ENCODE results near the gene TNFSF13.

The TNFSF13 gene, protein sequence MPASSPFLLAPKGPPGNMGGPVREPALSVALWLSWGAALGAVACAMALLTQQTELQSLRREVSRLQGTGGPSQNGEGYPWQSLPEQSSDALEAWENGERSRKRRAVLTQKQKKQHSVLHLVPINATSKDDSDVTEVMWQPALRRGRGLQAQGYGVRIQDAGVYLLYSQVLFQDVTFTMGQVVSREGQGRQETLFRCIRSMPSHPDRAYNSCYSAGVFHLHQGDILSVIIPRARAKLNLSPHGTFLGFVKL

DNA sequence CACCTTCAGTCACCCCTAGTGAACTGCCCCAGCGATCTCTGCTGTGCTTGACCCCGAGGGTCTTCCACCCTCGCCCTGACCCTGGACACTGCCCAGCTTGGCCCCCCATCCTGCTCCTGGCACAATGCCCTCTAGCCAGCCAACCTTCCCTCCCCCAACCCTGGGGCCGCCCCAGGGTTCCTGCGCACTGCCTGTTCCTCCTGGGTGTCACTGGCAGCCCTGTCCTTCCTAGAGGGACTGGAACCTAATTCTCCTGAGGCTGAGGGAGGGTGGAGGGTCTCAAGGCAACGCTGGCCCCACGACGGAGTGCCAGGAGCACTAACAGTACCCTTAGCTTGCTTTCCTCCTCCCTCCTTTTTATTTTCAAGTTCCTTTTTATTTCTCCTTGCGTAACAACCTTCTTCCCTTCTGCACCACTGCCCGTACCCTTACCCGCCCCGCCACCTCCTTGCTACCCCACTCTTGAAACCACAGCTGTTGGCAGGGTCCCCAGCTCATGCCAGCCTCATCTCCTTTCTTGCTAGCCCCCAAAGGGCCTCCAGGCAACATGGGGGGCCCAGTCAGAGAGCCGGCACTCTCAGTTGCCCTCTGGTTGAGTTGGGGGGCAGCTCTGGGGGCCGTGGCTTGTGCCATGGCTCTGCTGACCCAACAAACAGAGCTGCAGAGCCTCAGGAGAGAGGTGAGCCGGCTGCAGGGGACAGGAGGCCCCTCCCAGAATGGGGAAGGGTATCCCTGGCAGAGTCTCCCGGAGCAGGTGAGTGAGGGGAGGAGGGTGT, at the start of gene TNFSF13:
TSS of gene TNFSF13 (plus strand) at position 207 of the 776 bp plus-strand sequence. CDS start at position 497, 290 bp downstream.
- no peak for DNase-seq

DNA sequence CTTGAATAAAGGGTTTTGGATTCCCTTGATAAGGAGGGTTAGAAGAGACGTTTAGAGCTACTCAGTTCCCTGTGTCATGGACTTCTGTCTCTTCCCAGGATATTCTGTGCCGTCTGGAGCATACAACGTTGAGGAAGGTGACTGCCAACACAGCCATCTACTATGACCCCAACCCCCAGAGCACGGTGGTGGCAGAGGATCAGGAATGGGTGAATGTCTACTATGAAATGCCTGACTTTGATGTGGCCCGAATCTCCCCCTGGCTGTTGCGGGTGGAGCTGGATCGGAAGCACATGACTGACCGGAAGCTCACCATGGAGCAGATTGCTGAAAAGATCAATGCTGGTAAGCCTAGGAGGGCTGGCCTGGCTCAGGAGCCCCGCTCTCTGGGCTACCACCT, 49.7 kb upstream of the TNFSF13 start:
- no peak for DNase-seq

DNA sequence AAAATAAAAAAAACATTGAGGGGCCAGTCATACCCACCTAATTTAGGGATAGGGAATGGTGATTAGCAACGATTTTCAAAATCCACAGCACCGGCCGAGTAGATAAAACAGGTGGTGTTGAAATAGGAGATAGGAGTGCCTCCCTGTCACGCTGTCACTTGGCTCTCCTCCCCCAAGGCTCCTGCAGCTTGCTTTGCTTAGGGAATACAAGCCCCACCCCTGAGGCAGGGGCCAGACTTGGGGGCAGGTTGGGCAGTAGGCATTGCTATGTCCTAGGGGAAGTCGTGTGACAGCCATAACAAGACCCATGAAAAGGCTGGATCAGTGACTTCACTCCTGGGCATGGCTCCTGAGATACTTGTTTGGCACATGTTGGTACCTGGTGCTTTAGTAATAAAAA, 48.6 kb upstream of the TNFSF13 start:
- DNase-seq: no peak

DNA sequence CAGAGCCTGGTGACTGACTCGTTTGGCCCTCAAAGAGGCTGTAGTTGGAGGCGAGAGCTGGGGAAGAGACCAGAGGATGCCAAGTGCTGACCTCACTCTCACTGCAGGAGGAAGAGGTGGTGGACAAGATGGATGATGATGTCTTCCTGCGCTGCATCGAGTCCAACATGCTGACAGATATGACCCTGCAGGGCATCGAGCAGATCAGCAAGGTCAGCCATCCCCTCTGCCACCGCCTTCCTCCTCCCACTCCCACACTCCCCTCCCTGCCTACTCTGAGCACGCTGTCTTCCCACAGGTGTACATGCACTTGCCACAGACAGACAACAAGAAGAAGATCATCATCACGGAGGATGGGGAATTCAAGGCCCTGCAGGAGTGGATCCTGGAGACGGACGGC, 47.4 kb upstream of the TNFSF13 start:
- DNase-seq: no peak

DNA sequence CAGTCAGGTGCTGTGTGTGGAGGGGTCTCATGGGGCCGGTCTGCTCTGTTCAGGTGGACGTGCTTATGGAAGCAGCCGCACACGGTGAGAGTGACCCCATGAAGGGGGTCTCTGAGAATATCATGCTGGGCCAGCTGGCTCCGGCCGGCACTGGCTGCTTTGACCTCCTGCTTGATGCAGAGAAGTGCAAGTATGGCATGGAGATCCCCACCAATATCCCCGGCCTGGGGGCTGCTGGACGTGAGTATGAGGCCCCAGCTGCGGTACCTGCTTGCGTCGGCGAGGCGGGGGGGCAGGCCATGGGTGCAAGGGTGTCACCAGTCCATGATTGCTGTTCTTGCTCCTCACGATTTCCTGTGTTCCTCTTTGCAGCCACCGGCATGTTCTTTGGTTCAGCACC, 46.4 kb upstream of the TNFSF13 start:
- DNase-seq: no peak

DNA sequence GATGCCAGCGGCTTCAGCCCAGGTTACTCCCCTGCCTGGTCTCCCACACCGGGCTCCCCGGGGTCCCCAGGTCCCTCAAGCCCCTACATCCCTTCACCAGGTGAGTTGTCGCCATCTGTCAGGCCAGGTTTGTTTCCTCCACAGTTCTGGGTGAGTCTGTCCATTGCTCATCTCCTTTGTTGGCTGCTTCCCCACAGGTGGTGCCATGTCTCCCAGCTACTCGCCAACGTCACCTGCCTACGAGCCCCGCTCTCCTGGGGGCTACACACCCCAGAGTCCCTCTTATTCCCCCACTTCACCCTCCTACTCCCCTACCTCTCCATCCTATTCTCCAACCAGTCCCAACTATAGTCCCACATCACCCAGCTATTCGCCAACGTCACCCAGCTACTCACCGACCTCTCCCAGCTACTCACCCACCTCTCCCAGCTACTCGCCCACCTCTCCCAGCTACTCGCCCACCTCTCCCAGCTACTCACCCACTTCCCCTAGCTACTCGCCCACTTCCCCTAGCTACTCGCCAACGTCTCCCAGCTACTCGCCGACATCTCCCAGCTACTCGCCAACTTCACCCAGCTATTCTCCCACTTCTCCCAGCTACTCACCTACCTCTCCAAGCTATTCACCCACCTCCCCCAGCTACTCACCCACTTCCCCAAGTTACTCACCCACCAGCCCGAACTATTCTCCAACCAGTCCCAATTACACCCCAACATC, 45.6 kb upstream of the TNFSF13 start:
- no peak for DNase-seq

DNA sequence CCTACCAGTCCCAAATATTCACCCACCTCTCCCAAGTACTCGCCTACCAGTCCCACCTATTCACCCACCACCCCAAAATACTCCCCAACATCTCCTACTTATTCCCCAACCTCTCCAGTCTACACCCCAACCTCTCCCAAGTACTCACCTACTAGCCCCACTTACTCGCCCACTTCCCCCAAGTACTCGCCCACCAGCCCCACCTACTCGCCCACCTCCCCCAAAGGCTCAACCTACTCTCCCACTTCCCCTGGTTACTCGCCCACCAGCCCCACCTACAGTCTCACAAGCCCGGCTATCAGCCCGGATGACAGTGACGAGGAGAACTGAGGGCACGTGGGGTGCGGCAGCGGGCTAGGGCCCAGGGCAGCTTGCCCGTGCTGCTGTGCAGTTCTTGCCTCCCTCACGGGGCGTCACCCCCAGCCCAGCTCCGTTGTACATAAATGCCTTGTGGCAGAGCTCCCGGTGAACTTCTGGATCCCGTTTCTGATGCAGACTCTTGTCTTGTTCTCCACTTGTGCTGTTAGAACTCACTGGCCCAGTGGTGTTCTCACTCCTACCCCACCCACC, 44.6 kb upstream of the TNFSF13 start:
- DNase-seq: no peak

DNA sequence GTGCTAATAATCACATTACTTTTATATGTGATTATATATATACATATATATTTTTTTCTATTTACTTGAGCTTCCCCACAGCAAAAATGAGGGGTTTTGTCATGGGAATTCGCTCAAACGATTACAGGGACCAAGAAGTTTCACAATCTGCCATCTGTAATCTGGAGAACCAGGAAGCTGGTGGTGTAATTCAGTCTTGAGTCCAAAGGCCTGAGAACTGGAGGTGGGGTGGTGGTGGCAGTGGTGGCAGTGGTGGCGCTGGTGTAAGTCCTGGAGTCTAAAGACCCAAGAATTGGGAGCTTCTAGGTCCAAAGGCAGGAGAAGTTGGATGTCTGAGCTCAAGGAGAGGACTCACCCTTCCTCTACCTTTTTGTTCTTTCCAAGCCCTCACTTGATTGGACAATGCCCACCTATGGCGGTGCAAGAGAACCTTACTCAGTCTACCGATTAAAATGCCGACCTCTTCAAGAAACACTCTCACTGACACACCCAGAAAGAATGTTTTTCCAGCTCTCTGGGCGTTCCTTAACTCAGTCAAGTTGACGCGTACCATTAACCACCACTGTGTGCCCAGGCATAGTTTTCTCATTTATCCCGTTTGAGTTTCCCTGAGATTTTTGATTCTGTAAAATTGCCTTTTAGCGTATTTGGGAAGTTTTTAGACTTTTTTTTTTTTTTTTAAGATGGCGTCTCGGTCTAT, 42.5 kb upstream of the TNFSF13 start:
- no peak for DNase-seq

DNA sequence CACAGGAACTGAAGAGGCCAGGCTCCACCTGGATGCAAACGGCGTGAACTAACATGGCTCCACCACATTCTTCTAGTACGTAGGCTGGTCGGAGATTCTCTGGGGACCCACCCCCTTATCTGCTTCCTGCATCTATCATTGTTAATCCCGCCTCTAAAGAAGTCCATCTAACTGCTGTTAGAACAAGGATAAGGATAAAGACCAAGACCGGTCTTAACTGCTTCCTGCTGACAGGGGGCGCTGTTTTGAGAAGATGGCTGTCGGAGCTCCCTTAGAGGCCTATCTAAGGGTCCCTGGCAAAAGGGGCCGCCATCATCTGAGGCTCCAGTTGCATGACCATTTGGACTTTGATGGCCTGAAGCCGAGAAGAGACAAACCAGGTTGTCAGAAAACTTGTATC, 35.5 kb upstream of the TNFSF13 start:
- DNase-seq: peak; percentile 15 to 18

DNA sequence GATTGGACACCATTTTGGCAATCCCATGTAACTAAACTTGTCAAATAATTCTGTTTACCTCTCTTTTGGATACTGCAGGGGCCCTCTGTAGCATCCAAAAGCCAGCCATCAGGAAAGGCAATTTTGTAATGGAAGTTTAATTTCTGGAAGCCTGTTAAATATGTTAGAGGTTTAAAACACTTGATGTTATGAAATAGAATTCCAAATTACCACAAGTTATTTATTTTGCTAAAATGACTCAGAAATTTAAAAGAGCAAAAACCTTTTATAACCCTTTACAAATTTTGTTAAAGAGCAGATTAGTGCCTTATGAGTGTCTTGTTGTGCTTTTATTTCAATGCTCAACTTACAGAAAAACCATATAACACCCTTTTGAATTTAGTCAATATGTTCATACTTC, 29.7 kb upstream of the TNFSF13 start:
- DNase-seq: no peak

DNA sequence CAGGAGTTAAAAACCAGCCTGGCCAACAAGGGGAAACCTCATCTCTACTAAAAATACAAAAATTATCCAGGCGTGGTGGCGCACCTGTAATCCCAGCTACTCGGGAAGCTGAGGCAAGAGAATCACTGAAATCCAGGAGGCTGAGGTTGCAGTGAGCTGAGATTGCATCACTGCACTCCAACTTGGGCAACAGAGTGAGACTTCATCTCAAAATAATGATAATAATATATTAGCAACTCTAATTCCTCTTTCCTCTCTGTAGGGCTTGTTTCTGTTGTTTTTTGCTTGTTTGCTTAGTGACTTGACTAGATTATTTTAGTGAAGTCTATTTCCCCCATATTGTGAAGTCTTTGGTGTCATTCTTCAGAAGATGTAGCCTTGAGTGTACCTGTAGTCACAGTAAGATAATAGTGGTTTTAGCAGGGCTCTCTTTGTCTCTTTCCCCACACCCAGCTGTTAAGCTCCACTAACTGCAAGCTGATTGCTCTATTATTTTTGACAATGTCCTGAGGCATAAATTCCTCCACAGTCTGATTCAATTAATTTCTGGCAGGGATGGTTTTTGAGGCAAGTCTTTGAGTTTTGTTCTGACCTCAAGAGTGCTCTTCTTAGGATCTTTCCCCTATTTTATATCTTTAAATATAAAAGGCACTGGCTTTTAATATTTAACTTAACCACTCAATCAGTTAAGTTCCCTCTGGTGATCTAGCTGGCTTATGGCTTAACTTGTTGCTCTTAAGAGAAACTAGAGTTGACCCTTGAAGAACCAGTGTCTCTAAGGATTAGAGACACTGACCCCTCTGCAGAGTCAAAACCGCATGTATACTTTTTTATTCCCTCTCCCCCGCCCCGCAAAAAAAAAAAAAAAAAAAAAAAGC, 28.3 kb upstream of the TNFSF13 start:
- no peak for DNase-seq

DNA sequence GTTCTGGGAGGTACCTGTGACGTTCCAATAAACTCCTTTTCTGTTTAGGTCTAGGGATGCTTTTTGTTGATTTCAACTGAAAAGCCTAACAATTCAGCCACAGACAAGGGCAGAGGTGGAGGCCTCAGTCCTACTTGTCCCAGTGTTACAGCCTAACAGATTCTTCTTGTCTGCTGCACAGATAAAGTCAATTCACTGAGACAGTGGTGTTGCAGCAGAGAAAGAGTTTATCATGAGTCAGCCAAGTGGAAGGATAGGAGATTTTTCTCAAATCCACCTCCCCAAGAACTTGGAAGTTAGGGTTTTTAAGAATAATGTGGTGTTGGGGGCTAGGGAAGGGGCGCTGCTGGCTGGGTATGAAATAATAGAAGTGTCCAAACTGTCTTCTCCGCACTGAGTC, 20.5 kb upstream of the TNFSF13 start:
- DNase-seq: no peak

DNA sequence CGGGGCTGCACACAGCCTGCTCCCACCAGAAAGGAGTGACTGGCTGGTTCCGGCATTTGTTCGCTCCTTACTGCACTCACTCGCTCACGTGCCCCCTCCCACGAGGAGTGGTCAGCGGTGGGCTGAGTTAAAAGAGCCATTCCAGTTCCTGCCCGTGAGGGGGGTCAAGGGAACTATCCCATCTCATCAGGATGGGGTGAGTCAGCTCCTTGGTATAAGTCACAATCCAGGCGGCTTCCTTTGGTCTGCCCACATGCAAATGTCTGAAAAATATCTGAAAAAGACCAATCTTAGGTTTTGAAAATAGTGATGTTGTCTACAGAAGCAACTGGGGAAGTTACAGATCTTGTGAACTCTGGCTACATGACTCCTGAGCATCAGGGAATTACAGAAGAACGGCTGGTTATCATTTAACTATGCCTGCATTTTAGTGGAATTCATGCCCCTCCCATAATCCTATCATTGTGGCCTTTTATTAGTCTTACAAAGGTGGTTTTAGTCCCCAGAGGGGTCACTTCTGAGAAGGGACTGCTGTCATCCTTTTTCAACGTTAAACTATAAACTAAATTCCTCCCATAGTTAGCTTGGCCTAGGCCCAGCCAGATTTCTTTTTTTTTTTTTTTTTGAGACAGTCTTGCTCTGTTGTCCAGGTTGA, 19.5 kb upstream of the TNFSF13 start:
- no peak for DNase-seq

DNA sequence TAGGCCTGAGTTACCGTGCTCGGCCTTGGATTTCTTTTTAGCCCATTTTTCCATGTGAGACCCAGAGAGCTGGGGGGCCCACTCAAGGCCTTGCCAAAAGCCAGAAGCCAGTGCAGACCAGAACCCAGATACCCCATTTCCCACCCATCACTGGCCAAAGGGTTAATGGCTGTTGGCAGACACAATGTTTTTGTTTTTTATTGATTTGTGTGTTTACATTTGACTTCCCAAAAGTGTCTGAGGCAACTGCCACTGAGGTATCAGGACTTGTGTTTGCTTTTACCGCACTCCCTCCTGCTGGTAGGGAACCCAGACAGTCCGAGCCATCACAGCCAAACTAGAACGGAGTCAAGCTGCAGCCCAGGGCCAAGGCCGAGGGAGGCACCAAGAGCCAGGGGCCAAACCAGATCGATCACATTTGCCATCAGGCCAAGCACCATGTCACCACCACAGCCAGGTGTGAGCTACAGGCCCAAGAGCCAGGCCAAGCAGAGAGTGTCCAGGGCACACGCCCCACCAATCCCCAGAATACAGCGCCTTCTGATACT, 17.4 kb upstream of the TNFSF13 start:
- DNase-seq: no peak

DNA sequence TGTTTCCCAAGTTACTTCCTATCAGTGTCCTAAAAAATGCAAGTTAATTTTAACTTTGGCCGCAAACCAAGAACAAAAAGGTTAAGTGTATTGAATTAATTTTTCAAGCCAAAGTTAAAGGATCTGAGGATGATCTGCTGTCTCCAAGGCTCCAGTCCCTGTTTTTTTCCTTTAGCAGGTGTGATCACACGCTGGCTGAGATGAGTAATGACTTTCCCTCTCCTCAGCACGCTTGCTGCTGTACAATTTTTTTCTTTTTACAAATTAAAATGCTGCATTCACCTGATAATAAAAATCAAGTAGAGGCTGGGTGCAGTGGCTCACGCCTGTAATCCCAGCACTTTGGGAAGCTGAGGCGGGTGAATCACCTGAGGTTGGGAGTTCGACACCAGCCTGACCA, 13.6 kb upstream of the TNFSF13 start:
- DNase-seq: no peak

DNA sequence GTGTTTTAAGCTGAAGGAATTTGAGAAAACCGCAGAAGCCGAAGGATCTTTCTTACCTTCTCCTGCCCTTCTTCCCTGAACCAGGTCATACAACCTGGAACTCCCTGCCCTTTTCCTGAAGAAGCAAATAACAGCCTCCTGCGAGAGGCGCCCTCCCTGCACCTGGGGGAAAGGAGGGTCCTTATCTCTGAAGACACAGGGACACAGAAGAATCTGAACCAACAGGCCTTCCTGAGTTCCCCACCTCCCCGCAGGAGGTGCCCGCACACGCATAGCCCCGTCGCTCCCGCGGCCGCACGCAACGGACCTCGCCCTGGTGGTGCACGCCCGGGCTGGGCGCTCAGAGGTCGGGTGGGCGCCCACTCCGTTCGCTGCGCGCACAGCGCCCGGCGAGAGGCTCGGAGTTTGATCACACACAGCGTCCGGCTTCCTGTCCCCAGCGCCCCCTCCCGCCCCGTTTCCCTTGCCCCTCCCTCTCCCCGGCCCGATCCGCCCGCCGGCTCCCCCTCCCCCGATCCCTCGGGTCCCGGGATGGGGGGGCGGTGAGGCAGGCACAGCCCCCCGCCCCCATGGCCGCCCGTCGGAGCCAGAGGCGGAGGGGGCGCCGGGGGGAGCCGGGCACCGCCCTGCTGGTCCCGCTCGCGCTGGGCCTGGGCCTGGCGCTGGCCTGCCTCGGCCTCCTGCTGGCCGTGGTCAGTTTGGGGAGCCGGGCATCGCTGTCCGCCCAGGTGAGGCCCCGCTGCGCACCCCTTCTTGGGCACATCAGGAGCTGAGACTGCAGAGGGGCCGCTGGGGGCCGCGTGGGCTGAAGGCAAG, 9.8 kb upstream of the TNFSF13 start, which contains the start of gene TNFSF12:
TSS of gene TNFSF12 (plus strand) at position 474 of the 816 bp plus-strand sequence. CDS start at position 570, 96 bp downstream.
- DNase-seq: no peak

DNA sequence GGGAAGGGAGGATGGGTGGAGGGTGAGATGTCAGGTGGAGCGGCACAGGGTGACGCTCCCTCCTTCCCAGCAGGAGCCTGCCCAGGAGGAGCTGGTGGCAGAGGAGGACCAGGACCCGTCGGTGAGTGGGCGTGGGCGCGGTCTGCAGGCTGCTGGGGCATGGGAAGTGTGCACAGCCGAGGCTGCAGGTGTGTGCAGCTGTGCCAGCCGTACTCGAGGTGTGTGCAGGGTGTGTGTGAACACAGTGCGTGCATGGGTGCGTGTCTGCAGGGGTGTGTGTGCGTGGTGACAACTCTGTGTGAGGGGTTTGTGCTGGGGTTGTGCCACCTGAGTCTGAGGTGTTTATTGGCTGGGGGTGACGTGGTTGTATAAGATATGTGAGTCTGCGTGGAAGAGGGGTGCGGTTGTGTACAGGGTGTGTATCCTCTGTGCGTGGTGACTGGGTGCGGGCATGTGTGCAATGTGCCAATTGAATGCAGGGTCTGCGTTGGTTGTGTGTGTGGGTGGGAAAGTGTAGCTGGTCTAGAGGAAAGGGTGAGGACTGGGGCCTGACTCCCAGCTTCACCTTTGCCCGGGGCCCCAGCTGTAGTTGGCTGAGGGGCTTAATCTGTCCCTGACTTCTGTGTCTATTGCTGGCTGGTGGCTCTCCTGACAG, 9.0 kb upstream of the TNFSF13 start:
- DNase-seq: no peak

DNA sequence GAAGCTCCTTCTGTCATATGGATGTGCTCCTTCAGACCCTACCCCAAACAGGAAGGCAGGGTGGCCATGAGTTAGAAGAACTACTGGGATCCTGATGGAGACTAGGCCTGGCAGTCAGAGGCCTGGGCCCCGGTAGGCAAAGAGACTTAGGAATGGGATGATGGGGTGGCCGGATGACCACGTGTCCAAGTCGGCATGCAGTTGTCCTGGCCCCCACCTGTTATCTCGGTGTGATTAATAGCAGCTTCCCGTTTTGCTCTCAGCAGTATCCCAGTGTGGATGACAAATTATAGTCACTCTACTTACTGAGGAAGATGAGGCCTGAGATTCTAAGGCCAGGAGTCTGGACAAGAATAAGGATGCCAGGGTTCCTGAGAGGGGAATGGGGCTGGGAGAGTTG, 8.2 kb upstream of the TNFSF13 start:
- DNase-seq: no peak

DNA sequence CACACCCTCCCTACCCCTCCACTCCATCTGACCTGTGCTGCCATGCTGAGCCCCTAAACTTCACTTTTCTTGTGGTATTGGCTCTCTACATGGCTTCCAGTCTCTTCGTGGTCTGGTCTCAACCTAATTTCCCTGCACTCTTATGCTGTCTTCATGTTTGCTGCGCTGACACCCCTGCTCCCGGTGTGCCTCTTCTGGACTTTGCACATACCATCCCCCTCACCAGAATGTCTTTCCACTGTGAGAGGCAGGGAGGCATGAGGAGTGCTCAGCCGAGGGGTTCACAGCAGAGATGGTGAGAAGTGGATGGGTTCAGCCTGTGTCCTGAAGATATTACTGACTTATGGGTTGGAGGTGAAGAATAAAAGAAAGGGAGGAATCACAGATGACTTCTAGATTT, 7.2 kb upstream of the TNFSF13 start:
- DNase-seq: no peak
